Measurements from ENCODE around the gene OVCA2.

OVCA2 gene

GRCh38 chr17:2051933-2052559 lies 10.2 kb downstream of the OVCA2 start:
- TF ChIP-seq CTCF (conservative IDR thresholded peaks at IDR 0.05): no peak
- H3K27ac ChIP-seq: no peak overlapping the region

- TF ChIP-seq CTCF (conservative IDR thresholded peaks at IDR 0.05): peak; percentile 90
- H3K27ac ChIP-seq: peak overlapping the region; percentile 54
Observed at GRCh38 chr17:2053380-2054261, 11.8 kb downstream of the OVCA2 start.

- peak overlapping the region; percentile 54 for H3K27ac ChIP-seq
- TF ChIP-seq CTCF (conservative IDR thresholded peaks at IDR 0.05): no peak
Observed at GRCh38 chr17:2054262-2054511, 12.4 kb downstream of the OVCA2 start.

- TF ChIP-seq CTCF (conservative IDR thresholded peaks at IDR 0.05): peak; percentile 98
- H3K27ac ChIP-seq: peak within 1 kb of the TSS; percentile 54
Observed at GRCh38 chr17:2054512-2055291, 12.9 kb downstream of the OVCA2 start, which contains the start of gene HIC1. HIC1 (plus strand) TSS chr17:2055103; CDS start chr17:2056691, 1,588 bp downstream.

- H3K27ac ChIP-seq: peak overlapping the region; percentile 54; the same call in 1 of the 2 replicates
- no peak for TF ChIP-seq CTCF (conservative IDR thresholded peaks at IDR 0.05)
Observed at GRCh38 chr17:2055292-2056205, 13.7 kb downstream of the OVCA2 start.

- no peak for TF ChIP-seq CTCF (conservative IDR thresholded peaks at IDR 0.05)
- no peak overlapping the region for H3K27ac ChIP-seq
Observed at GRCh38 chr17:2056206-2057174, 14.7 kb downstream of the OVCA2 start.

All from VCaP (cell line).